Sciatic nerve (tissue), 2 donors: ENCODE results near the gene PLCL2. TPM values are rescaled to one million over a fixed set of nuclear protein-coding genes. Genes with fewer than 3 reads are reported as not detected.

ENCODE experiments used
- ATAC-seq: fragments of 200-7000 bp; cut with Tn5 transposase; one replicate; pipeline ENCODE4 v1.9.1; 2020; ENCODE audit warnings: mild to moderate bottlenecking, moderate library complexity
- DNase-seq: peaks from one replicate; pipeline ENCODE4 v3.0.0-alpha.2; 2020; ENCODE audit warnings: low spot score
- intact Hi-C: fragments of 100-400 bp; cut with DNase I; formaldehyde crosslinking; loops from one replicate; pipeline ENCODE4 v1.14.2; 2022
- total RNA-seq: library from RNA; stranded (reverse); fragmentation: NEBNext Ultra II Directional; extraction: Animal tissue kit (Norgen Biotek cat#: 25700); gene quantifications from one replicate; pipeline ENCODE4 v1.2.1, GENCODE V29; 2021
- donor health status: DM: no; HTN: no; CAD: no.
- donor health status: DM: no; HTN: no; CAD: no.

The PLCL2 gene
- total RNA-seq, 1 donor from 2014 or later: 33.5 TPM

GRCh38 chr3:16992198-16992597 lies 107.4 kb downstream of the PLCL2 start:
- intact Hi-C loops: no loop called here
- ATAC-seq: no peak

GRCh38 chr3:16993227-16993626 lies 108.5 kb downstream of the PLCL2 start:
- intact Hi-C loops: no loop called here
- DNase-seq (no peak), ATAC-seq (peak; percentile 30)

More at GRCh38 chr3:16992198-16992597, 107.4 kb downstream of the PLCL2 start:
- no peak for DNase-seq

- intact Hi-C loops: no loop called here
- DNase-seq: no peak
- no peak for ATAC-seq
Observed at GRCh38 chr3:16994854-16995525, 110.2 kb downstream of the PLCL2 start.

GRCh38 chr3:16995601-16996000 lies 110.8 kb downstream of the PLCL2 start:
- ATAC-seq (no peak), DNase-seq (no peak)

GRCh38 chr3:16998236-16998923 lies 113.6 kb downstream of the PLCL2 start:
- DNase-seq (no peak), ATAC-seq (peak; percentile 32)
- intact Hi-C loops: no loop called here

More at GRCh38 chr3:16995601-16996000, 110.8 kb downstream of the PLCL2 start:
- intact Hi-C loops: no loop called here

GRCh38 chr3:16999161-16999560 lies 114.4 kb downstream of the PLCL2 start:
- intact Hi-C loops: no loop called here
- ATAC-seq (no peak), DNase-seq (no peak)

GRCh38 chr3:16999871-17000270 lies 115.1 kb downstream of the PLCL2 start:
- DNase-seq (no peak), ATAC-seq (no peak)
- intact Hi-C loops: no loop called here

- intact Hi-C loops: no loop called here
- DNase-seq (no peak), ATAC-seq (no peak)
Observed at GRCh38 chr3:17003457-17003856, 118.7 kb downstream of the PLCL2 start.

GRCh38 chr3:17006132-17006852 lies 121.5 kb downstream of the PLCL2 start:
- ATAC-seq: peak; percentile 20
- no peak for DNase-seq
- intact Hi-C loops: no loop called here

GRCh38 chr3:17007284-17007683 lies 122.5 kb downstream of the PLCL2 start:
- ATAC-seq: no peak
- no peak for DNase-seq
- intact Hi-C loops: no loop called here

- DNase-seq (no peak), ATAC-seq (no peak)
- intact Hi-C loops: no loop called here
Observed at GRCh38 chr3:17009826-17010225, 125.1 kb downstream of the PLCL2 start.

- intact Hi-C loops: no loop called here
- DNase-seq (no peak), ATAC-seq (no peak)
Observed at GRCh38 chr3:17011728-17012338, 127.1 kb downstream of the PLCL2 start.

- intact Hi-C loops: no loop called here
- ATAC-seq (no peak), DNase-seq (no peak)
Observed at GRCh38 chr3:17013050-17013449, 128.3 kb downstream of the PLCL2 start.

- ATAC-seq (no peak), DNase-seq (no peak)
- intact Hi-C loops: no loop called here
Observed at GRCh38 chr3:17013571-17013970, 128.8 kb downstream of the PLCL2 start.

- DNase-seq (no peak), ATAC-seq (no peak)
- intact Hi-C loops: no loop called here
Observed at GRCh38 chr3:17014284-17014683, 129.5 kb downstream of the PLCL2 start.

GRCh38 chr3:17014709-17015108 lies 130.0 kb downstream of the PLCL2 start:
- ATAC-seq: no peak
- intact Hi-C loops: no loop called here
- DNase-seq: no peak

- intact Hi-C loops: no loop called here
- ATAC-seq (no peak), DNase-seq (no peak)
Observed at GRCh38 chr3:17021614-17022013, 136.9 kb downstream of the PLCL2 start.

- no peak for DNase-seq
- ATAC-seq: no peak
- intact Hi-C loops: no loop called here
Observed at GRCh38 chr3:17023006-17023664, 138.4 kb downstream of the PLCL2 start.

GRCh38 chr3:17025594-17026139 lies 140.9 kb downstream of the PLCL2 start:
- no peak for ATAC-seq
- no peak for DNase-seq
- intact Hi-C loops: no loop called here
